ENCODE data around the gene SHISAL1. TPM values are rescaled to one million over a fixed set of nuclear protein-coding genes. Genes with fewer than 3 reads are reported as not detected.

The SHISAL1 gene
- total RNA-seq, 1 experiment from 2014 or later: not detected

GRCh38 chr22:44203203-44203602 is 109.5 kb downstream of the SHISAL1 start:
- intact Hi-C loops (cut with micrococcal nuclease; ENCODE audit: unreplicated experiment): no loop called here
- TF ChIP-seq CTCF (IDR thresholded peaks at IDR 0.05; ENCODE audit: insufficient read depth in 1 of 2, low read depth in 1 of 2, low read length in 1 of 2, severe bottlenecking in 1 of 2, unreplicated experiment in 1 of 2): no peak
- H3K4me1 Mint-ChIP-seq (ENCODE audit: low read depth, unreplicated experiment): no peaks in the 10 kb centered on the region
- H3K36me3 Mint-ChIP-seq (ENCODE audit: insufficient read depth, unreplicated experiment): no peaks in the 10 kb centered on the region
- Histone ChIP-seq H3K27me3 (replicated peaks; ENCODE audit: control insufficient read depth, insufficient read depth, low read length) (no peaks in the 10 kb centered on the region; the same call in 1 of the 2 replicates), H3K36me3 (ENCODE audit: control insufficient read depth, insufficient read depth, low read length) (no peaks in the 10 kb centered on the region), H3K4me3 (ENCODE audit: low read depth, low read length) (no peak overlapping the region), H3K4me1 (no peaks in the 10 kb centered on the region), H3K9me3 (no peaks in the 10 kb centered on the region)
- DNase-seq: no peak
- no peaks in the 10 kb centered on the region for H3K9me3 Mint-ChIP-seq (ENCODE audit: unreplicated experiment)
- no peak overlapping the region for H3K27ac Mint-ChIP-seq (ENCODE audit: unreplicated experiment)
- no TSS peak for BruUV-seq (replicated peaks)
- peaks cover 16% of the 10 kb centered on the region for H3K27me3 Mint-ChIP-seq (ENCODE audit: insufficient read depth, unreplicated experiment)
- H3K4me3 Mint-ChIP-seq (ENCODE audit: unreplicated experiment): no peak overlapping the region
- ChIA-PET POLR2A (no interaction called here), CTCF (no interaction called here)

- CTCF ChIA-PET: no interaction called here
- Histone ChIP-seq H3K36me3 (ENCODE audit: control insufficient read depth, insufficient read depth, low read length) (no peaks in the 10 kb centered on the region), H3K4me3 (ENCODE audit: low read depth, low read length) (no peak overlapping the region), H3K27me3 (replicated peaks; ENCODE audit: control insufficient read depth, insufficient read depth, low read length) (no peaks in the 10 kb centered on the region; the same call in 1 of the 2 replicates), H3K4me1 (no peaks in the 10 kb centered on the region), H3K9me3 (no peaks in the 10 kb centered on the region)
- no TSS peak for BruUV-seq (replicated peaks)
- intact Hi-C loops (cut with micrococcal nuclease; ENCODE audit: unreplicated experiment): no loop called here
- Mint-ChIP-seq H3K27ac (ENCODE audit: unreplicated experiment) (no peak overlapping the region), H3K4me1 (ENCODE audit: low read depth, unreplicated experiment) (no peaks in the 10 kb centered on the region), H3K36me3 (ENCODE audit: insufficient read depth, unreplicated experiment) (no peaks in the 10 kb centered on the region), H3K9me3 (ENCODE audit: unreplicated experiment) (no peaks in the 10 kb centered on the region), H3K27me3 (ENCODE audit: insufficient read depth, unreplicated experiment) (peaks cover 16% of the 10 kb centered on the region), H3K4me3 (ENCODE audit: unreplicated experiment) (no peak overlapping the region)
- POLR2A ChIA-PET: no interaction called here
- TF ChIP-seq CTCF (IDR thresholded peaks at IDR 0.05; ENCODE audit: insufficient read depth in 1 of 2, low read depth in 1 of 2, low read length in 1 of 2, severe bottlenecking in 1 of 2, unreplicated experiment in 1 of 2): no peak
- no peak for DNase-seq
Measured at GRCh38 chr22:44202261-44202789, 110.4 kb downstream of the SHISAL1 start.

- Histone ChIP-seq H3K27me3 (replicated peaks; ENCODE audit: control insufficient read depth, insufficient read depth, low read length) (no peaks in the 10 kb centered on the region; the same call in 1 of the 2 replicates), H3K9me3 (no peaks in the 10 kb centered on the region), H3K4me3 (ENCODE audit: low read depth, low read length) (no peak overlapping the region), H3K4me1 (no peaks in the 10 kb centered on the region), H3K36me3 (ENCODE audit: control insufficient read depth, insufficient read depth, low read length) (no peaks in the 10 kb centered on the region)
- no peak for TF ChIP-seq CTCF (IDR thresholded peaks at IDR 0.05; ENCODE audit: insufficient read depth in 1 of 2, low read depth in 1 of 2, low read length in 1 of 2, severe bottlenecking in 1 of 2, unreplicated experiment in 1 of 2)
- Mint-ChIP-seq H3K4me3 (ENCODE audit: unreplicated experiment) (no peak overlapping the region), H3K4me1 (ENCODE audit: low read depth, unreplicated experiment) (no peaks in the 10 kb centered on the region), H3K27me3 (ENCODE audit: insufficient read depth, unreplicated experiment) (peaks cover 16% of the 10 kb centered on the region), H3K9me3 (ENCODE audit: unreplicated experiment) (no peaks in the 10 kb centered on the region), H3K27ac (ENCODE audit: unreplicated experiment) (no peak overlapping the region), H3K36me3 (ENCODE audit: insufficient read depth, unreplicated experiment) (no peaks in the 10 kb centered on the region)
- no peak for DNase-seq
- intact Hi-C loops (cut with micrococcal nuclease; ENCODE audit: unreplicated experiment): no loop called here
- ChIA-PET CTCF (no interaction called here), POLR2A (no interaction called here)
- BruUV-seq (replicated peaks): no TSS peak
Measured at GRCh38 chr22:44201665-44202064, 111.1 kb downstream of the SHISAL1 start.

Data from Caco-2 (cell line).